Forelimb muscle (tissue), 1 donor: ENCODE measurements around the gene TNRC6B. TPM values are rescaled to one million over a fixed set of nuclear protein-coding genes. Genes with fewer than 3 reads are reported as not detected.

Experiments
- DNase-seq: peaks from one replicate; pipeline ENCODE4 v3.0.0-alpha.2; 2013; ENCODE audit warnings: low read depth
- polyA plus RNA-seq: library from polyadenylated mRNA; unstranded; fragments of 120-200 nt; gene quantifications from one replicate; pipeline ENCODE4 v1.2.1, GENCODE V29; 2013; ENCODE audit not compliant: insufficient read length

The TNRC6B gene
- polyA plus RNA-seq, 1 donor: 9.4 TPM

GRCh38 chr22:40238425-40239344, 61.0 kb downstream of the TNRC6B start:
- DNase-seq: no peak

GRCh38 chr22:40239345-40239683, 61.6 kb downstream of the TNRC6B start:
- no peak for DNase-seq

DNA sequence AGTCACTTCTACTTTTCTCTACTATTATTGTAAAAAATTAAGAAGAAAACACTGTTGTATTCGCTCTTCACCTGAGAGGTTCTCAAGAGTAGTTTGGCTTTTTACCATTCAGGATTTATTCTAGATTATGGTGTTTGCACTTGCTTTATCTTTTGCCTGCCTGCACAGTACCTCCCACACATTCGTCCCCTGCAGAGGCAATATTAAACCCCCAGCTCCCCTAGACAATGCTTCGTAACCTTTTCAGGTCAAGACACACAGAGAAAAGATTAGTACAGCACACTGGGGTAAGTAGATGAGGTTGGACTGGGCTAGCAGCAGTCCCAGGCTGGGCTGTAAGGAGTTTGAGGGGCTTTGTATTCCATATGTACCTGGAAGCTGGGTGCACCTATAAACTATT, 62.4 kb downstream of the TNRC6B start:
- no peak for DNase-seq

GRCh38 chr22:40240686-40241085, 63.0 kb downstream of the TNRC6B start:
- DNase-seq: no peak

DNA sequence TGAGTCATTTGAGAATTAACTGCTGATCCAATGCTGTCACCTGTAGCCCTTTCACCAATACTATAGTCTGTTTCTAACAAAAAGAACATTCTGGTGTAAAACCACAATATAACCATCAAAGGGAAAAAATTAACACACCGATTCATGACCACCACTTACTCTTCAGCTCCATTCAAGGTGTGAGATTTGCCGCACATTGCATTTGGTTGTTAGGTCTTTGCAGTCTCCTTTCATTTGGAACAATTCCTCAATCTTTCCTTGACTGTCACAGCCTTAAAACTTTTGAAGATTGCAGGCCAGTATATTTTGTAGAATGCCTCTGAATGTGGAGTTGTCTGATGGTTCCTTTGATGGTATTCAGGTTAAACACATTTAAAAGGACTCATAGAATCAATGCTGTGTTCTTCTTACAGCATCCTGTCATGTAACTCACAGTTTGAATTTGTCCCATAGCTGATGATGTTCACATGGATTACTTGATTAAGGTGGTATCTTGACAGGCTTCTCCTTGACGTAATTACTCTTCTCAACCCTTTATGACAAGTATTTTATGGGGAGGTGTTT, 63.6 kb downstream of the TNRC6B start:
- DNase-seq: no peak

- DNase-seq: no peak
Measured at GRCh38 chr22:40243891-40244290, 66.2 kb downstream of the TNRC6B start.

DNA sequence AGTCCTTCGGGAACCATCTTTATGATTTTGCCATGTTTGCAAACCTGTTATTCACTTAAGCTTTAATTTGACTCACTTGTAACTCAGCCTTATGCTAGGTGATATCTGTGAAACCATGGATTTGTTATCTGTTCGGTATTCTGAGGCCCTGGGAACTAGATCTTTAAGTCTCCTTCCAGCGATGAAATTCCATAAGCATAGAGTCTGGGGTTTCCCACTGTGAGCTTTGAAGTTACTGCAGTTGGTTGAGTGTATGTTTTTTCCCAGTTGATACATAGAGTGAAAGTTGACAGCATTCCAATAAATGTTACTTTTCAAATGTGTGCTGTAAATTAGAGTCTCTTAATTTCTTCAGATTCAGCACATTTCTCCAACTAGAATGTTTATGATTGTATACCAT, 66.9 kb downstream of the TNRC6B start:
- no peak for DNase-seq

DNA sequence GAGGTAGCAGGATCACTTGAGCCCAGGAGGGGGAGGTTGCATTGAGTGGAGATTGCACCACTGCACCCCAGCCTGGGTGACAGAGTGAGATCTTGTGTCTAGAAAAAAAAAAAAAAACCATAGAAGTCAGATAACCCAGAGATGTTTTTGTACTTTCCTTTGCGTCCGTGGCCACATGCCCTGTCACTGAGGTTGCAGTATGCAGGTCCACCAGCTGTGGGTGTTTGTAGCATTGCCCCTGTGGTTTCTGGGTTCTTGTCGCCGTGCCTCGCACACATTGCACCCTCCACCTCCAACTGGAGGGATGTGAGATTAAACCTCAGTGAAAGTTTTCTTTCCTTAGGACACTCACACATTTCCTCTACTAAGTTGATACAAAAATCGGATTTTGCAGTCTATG, 70.3 kb downstream of the TNRC6B start:
- DNase-seq: no peak

GRCh38 chr22:40249286-40249685, 71.6 kb downstream of the TNRC6B start:
- no peak for DNase-seq

- no peak for DNase-seq
Measured at GRCh38 chr22:40250608-40251007, 72.9 kb downstream of the TNRC6B start.

- DNase-seq: no peak
Measured at GRCh38 chr22:40251106-40251505, 73.4 kb downstream of the TNRC6B start.

DNA sequence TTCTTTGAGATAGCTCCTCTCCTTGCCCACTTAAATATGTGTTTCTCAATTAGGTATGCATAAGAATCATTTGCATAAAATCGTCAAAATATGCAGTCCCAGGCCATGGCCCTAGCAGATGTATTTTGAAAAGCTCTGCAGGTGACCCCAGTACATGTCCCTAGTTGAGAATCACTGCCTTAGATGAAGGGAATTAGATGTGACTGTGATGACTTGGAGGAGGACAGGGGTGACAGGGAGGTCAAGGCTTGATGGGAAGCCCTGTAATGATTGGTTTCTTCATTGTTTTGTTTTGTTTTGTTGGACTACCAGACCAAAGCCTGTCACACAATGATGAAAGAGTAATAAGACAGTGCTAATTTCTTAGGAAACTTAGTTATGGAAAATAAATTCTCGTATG, 74.4 kb downstream of the TNRC6B start:
- DNase-seq: no peak

DNA sequence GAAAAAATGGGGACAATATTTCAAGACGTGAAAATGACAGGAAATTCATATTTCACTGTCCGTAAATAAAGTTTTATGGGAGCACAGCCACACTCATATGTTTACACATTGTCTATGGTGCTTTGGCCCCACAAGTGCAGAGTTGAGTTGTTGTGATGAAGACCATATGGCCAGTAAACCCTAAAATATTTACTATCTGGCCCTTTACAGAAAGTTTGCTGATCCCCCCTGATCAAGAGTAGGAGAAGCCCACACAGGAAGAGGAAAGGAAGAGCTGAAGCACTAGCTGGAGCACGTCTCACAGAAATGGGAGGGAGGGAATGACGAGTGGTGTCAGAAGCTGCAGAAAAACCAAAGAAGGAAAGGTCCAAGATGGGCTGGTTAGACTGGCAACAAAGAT, 78.8 kb downstream of the TNRC6B start:
- no peak for DNase-seq

DNA sequence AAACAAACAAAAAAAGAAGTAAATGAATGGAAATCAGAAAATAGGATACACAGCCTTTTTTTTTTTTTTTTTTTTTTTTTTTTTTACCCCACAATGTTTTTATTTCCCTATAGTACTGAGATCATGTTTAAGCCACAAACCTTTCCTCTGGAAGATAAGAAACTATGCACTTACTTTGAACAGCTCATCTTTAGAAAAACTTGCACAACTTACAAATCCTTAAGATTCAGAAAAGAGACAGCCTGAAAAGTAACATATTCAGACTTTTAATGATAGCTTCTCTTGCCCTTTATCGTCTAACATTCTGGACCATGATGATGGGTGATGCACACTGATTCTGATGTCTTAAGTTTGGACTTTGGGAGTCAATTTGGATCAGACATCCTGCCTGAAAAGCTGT, 80.3 kb downstream of the TNRC6B start:
- DNase-seq: no peak

- DNase-seq: no peak
Measured at GRCh38 chr22:40258501-40258915, 80.8 kb downstream of the TNRC6B start.

DNA sequence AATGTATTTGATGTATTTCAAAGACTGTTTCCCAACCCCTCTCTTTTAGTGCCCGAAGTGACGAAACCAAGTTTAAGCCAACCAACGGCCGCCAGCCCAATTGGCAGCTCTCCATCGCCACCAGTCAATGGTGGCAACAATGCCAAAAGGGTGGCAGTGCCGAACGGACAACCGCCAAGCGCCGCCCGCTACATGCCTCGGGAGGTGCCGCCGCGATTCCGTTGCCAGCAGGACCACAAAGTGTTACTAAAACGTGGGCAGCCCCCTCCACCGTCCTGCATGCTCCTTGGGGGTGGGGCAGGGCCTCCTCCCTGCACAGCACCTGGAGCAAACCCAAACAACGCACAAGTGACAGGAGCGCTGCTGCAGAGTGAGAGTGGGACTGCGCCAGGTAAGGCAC, 84.1 kb downstream of the TNRC6B start:
- DNase-seq: no peak

GRCh38 chr22:40263191-40263590, 85.5 kb downstream of the TNRC6B start:
- no peak for DNase-seq

DNA sequence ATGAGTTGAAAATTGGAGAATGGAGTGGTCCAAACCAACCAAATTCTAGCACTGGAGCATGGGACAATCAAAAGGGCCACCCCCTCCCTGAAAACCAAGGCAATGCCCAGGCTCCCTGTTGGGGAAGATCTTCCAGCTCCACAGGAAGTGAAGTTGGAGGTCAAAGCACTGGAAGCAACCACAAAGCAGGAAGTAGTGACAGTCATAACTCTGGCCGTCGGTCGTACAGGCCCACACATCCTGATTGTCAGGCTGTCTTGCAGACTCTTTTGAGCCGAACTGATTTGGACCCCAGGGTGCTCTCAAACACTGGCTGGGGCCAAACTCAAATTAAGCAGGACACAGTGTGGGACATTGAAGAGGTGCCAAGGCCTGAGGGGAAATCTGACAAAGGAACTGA, 88.1 kb downstream of the TNRC6B start:
- no peak for DNase-seq

GRCh38 chr22:40270031-40270430, 92.3 kb downstream of the TNRC6B start:
- DNase-seq: no peak

- no peak for DNase-seq
Measured at GRCh38 chr22:40270748-40271373, 93.1 kb downstream of the TNRC6B start.

- DNase-seq: no peak
Measured at GRCh38 chr22:40271440-40271839, 93.7 kb downstream of the TNRC6B start.

DNA sequence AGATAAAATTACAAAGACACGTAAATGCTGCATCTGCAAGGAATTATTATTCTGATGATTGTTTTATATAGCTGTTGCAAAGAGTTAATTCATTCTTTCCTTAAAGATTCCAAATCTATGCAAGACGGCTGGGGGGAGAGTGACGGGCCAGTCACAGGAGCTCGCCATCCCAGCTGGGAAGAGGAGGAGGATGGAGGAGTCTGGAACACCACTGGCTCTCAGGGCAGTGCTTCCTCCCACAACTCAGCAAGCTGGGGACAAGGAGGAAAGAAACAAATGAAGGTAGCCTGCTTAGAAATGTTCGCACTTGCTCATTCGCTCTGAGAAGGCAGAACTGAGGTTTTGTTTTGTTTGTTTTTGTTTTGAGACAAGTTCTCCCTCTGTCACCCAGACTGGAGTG, 95.6 kb downstream of the TNRC6B start:
- DNase-seq: no peak
